ENCODE data around the gene NDUFB4.

The NDUFB4 gene

DNA sequence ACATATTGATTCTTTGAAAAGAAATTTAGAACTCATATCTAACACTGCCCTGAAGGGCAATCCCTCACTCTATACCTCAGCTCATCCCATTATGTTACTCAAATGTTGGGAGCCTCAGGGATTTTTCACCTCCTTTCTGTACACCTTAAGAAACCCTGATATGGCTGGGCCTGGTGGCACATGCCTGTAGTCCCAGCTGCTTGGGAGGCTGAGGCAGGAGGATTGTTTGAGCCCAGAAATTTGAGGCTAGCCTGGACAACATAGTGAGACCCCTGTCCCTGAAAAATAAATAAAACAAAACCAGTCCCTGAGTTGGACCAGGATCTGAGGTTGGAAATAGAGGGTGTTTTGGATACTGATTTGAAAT is 27.6 kb downstream of the NDUFB4 start:
- Histone ChIP-seq H3K4me3 (ENCODE audit: low read length) (no peak overlapping the region), H2AFZ (ENCODE audit: low read depth, low read length) (no peak overlapping the region), H3K79me2 (ENCODE audit: low read length) (no peaks in the 10 kb centered on the region), H3K9me3 (ENCODE audit: insufficient read depth, low read length) (no peaks in the 10 kb centered on the region), H3K36me3 (replicated peaks; ENCODE audit: low read depth, low read length) (no peaks in the 10 kb centered on the region), H4K20me1 (ENCODE audit: insufficient read depth, low read length) (no peaks in the 10 kb centered on the region), H3K4me1 (ENCODE audit: low read length) (peaks cover 22% of the 10 kb centered on the region), H3K9ac (ENCODE audit: low read length) (no peak overlapping the region), H3K27ac (ENCODE audit: low read length) (no peak overlapping the region), H3K27me3 (ENCODE audit: low read depth, low read length) (no peaks in the 10 kb centered on the region), H3K4me2 (ENCODE audit: low read length) (no peak overlapping the region)
- TF ChIP-seq EZH2phosphoT487 (IDR thresholded peaks at IDR 0.05; ENCODE audit: low read depth): no peak
- TF ChIP-seq, protein P1, sequence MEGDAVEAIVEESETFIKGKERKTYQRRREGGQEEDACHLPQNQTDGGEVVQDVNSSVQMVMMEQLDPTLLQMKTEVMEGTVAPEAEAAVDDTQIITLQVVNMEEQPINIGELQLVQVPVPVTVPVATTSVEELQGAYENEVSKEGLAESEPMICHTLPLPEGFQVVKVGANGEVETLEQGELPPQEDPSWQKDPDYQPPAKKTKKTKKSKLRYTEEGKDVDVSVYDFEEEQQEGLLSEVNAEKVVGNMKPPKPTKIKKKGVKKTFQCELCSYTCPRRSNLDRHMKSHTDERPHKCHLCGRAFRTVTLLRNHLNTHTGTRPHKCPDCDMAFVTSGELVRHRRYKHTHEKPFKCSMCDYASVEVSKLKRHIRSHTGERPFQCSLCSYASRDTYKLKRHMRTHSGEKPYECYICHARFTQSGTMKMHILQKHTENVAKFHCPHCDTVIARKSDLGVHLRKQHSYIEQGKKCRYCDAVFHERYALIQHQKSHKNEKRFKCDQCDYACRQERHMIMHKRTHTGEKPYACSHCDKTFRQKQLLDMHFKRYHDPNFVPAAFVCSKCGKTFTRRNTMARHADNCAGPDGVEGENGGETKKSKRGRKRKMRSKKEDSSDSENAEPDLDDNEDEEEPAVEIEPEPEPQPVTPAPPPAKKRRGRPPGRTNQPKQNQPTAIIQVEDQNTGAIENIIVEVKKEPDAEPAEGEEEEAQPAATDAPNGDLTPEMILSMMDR (IDR thresholded peaks at IDR 0.05; ENCODE audit: low read depth, low read length): no peak

DNA sequence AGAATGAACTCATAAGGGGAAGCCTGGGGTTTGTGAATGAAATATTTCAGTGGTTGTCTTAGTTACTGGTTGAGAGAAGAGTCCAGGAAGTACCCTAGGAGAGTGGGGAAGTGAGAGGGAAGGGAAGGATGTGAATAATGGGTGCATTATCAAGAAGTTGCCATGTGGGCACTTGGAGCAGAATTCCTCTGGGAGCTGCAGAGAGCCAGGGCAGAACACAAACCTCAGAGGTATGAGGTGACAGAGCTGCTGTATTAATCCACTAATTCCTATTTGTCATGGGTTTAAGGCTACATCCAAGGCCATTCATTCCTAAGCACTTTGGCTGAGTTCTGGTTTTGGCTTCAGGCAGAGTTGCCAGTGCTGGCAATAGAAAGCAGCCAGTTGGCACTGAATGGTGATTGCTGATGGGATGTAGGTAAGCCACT is 29.0 kb downstream of the NDUFB4 start:
- TF ChIP-seq EZH2phosphoT487 (IDR thresholded peaks at IDR 0.05; ENCODE audit: low read depth): no peak
- TF ChIP-seq, protein P1 (IDR thresholded peaks at IDR 0.05; ENCODE audit: low read depth, low read length): no peak
- Histone ChIP-seq H2AFZ (ENCODE audit: low read depth, low read length) (no peak overlapping the region), H3K9ac (ENCODE audit: low read length) (no peak overlapping the region), H3K27ac (ENCODE audit: low read length) (no peak overlapping the region), H3K36me3 (replicated peaks; ENCODE audit: low read depth, low read length) (no peaks in the 10 kb centered on the region), H3K4me1 (ENCODE audit: low read length) (peaks cover 22% of the 10 kb centered on the region), H3K4me3 (ENCODE audit: low read length) (no peak overlapping the region), H4K20me1 (ENCODE audit: insufficient read depth, low read length) (no peaks in the 10 kb centered on the region), H3K27me3 (ENCODE audit: low read depth, low read length) (no peaks in the 10 kb centered on the region), H3K4me2 (ENCODE audit: low read length) (peak overlapping the region; percentile 20), H3K79me2 (ENCODE audit: low read length) (no peaks in the 10 kb centered on the region), H3K9me3 (ENCODE audit: insufficient read depth, low read length) (no peaks in the 10 kb centered on the region)

DNA sequence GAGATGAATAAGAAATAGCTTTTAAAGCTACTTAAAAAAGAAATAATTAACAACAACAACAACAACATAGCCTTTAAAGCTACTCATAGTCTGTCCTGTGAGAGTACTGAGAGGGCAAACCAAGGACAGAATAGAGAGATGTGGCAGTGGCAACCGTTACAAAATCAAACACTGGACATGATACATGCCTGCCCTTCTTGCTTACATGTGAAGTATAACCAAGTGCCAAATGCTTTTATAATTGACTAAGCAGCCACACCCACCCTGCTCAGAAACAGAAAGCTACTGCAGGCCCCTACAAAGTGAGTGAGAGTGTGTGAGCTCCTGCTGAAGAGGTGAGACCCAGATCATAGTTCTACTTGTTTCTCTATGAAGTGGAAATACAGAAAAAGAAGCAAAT is 38.4 kb downstream of the NDUFB4 start:
- Histone ChIP-seq H3K79me2 (ENCODE audit: low read length) (no peaks in the 10 kb centered on the region), H3K9ac (ENCODE audit: low read length) (no peak overlapping the region), H4K20me1 (ENCODE audit: insufficient read depth, low read length) (no peaks in the 10 kb centered on the region), H3K9me3 (ENCODE audit: insufficient read depth, low read length) (0 out of 2 replicates have a peak, but pooled peaks cover 3% of the 10 kb centered on the region), H3K27me3 (ENCODE audit: low read depth, low read length) (no peaks in the 10 kb centered on the region), H3K27ac (ENCODE audit: low read length) (no peak overlapping the region), H2AFZ (ENCODE audit: low read depth, low read length) (no peak overlapping the region), H3K4me1 (ENCODE audit: low read length) (no peaks in the 10 kb centered on the region; the same call in 1 of the 2 replicates), H3K4me3 (ENCODE audit: low read length) (no peak overlapping the region), H3K36me3 (replicated peaks; ENCODE audit: low read depth, low read length) (no peaks in the 10 kb centered on the region), H3K4me2 (ENCODE audit: low read length) (no peak overlapping the region)
- TF ChIP-seq EZH2phosphoT487 (IDR thresholded peaks at IDR 0.05; ENCODE audit: low read depth): no peak
- TF ChIP-seq, protein P1 (IDR thresholded peaks at IDR 0.05; ENCODE audit: low read depth, low read length): no peak

DNA sequence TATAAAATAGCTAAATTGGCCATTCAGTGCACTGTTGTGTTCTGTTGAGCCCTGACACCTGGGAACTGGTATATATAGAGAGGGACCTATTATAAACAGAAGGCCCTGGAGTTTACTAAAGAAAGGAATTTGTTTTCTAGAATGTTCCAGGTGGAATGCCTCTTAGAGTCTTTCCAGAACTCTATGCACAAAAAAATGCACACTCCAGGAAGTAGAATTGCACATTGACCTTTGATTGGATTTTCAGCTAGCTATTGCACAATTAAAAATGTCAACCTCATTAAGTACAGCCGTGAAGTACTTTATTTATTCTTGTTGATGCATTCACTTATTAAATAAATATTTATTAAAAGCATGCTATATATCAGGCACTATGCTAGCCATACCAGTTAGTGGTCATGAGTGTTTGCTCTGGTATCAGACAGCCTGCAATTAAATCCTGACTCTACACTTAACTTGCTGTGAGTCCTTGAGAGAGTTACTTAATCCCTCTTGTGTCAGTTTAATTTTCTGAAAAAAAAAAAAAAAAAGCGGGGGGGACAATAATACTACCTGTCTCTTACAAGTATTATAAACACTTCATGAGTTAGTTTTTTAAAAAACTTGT is 40.8 kb downstream of the NDUFB4 start:
- no peaks in the 10 kb centered on the region for H3K27me3 ChIP-seq (ENCODE audit: low read depth, low read length)
- no peak overlapping the region for H3K4me3 ChIP-seq (ENCODE audit: low read length)
- no peaks in the 10 kb centered on the region for H4K20me1 ChIP-seq (ENCODE audit: insufficient read depth, low read length)
- H2AFZ ChIP-seq (ENCODE audit: low read depth, low read length): no peak overlapping the region
- H3K4me2 ChIP-seq (ENCODE audit: low read length): no peak overlapping the region
- H3K9ac ChIP-seq (ENCODE audit: low read length): no peak overlapping the region
- H3K27ac ChIP-seq (ENCODE audit: low read length): no peak overlapping the region
- 0 out of 2 replicates have a peak, but pooled peaks cover 3% of the 10 kb centered on the region for H3K9me3 ChIP-seq (ENCODE audit: insufficient read depth, low read length)
- no peak for TF ChIP-seq EZH2phosphoT487 (IDR thresholded peaks at IDR 0.05; ENCODE audit: low read depth)
- TF ChIP-seq, protein P1 (IDR thresholded peaks at IDR 0.05; ENCODE audit: low read depth, low read length): no peak
- H3K4me1 ChIP-seq (ENCODE audit: low read length): no peaks in the 10 kb centered on the region; the same call in 1 of the 2 replicates
- no peaks in the 10 kb centered on the region for H3K36me3 ChIP-seq (replicated peaks; ENCODE audit: low read depth, low read length)
- no peaks in the 10 kb centered on the region for H3K79me2 ChIP-seq (ENCODE audit: low read length)
